Calu3 (cell line): Measurements from ENCODE around the gene JAM2. TPM values are rescaled to one million over a fixed set of nuclear protein-coding genes. Genes with fewer than 3 reads are reported as not detected.
"Not testable (repeated sequence)": the region's sequence is repeated elsewhere in the genome, so short reads cannot be mapped to it uniquely, and the experiment has no call there.

Source experiments
- BruUV-seq: library from RNA; stranded (reverse); fragments of 400-500 nt; replicated peaks from 2 replicates; lab custom pipeline; 2021; lab: Mats Ljungman, UMichigan
- CTCF ChIA-PET: fragments of 300-600 bp; sonication (Branson Sonifier 250); formaldehyde crosslinking; loops from one replicate; lab custom pipeline; 2022; ENCODE audit warnings: antibody characterized with exemption; lab: Charles Lee
- DNase-seq: peaks from one replicate; pipeline ENCODE4 v3.0.0; 2022
- H3K27ac Mint-ChIP-seq: one replicate; pipeline ENCODE4 v1.8.0; 2022; ENCODE audit warnings: mixed read lengths; ENCODE audit not compliant: unreplicated experiment
- H3K27me3 Mint-ChIP-seq: one replicate; pipeline ENCODE4 v1.8.0; 2022; ENCODE audit warnings: mixed read lengths; ENCODE audit not compliant: unreplicated experiment
- H3K36me3 Mint-ChIP-seq: one replicate; pipeline ENCODE4 v1.8.0; 2022; ENCODE audit warnings: mild to moderate bottlenecking, moderate library complexity, mixed read lengths; ENCODE audit not compliant: insufficient read depth, unreplicated experiment
- H3K4me1 Mint-ChIP-seq: one replicate; pipeline ENCODE4 v1.8.0; 2022; ENCODE audit warnings: mild to moderate bottlenecking, low read depth, mixed read lengths; ENCODE audit not compliant: unreplicated experiment
- H3K4me3 Mint-ChIP-seq: one replicate; pipeline ENCODE4 v1.8.0; 2022; ENCODE audit warnings: mild to moderate bottlenecking, low read depth, moderate library complexity, mixed read lengths; ENCODE audit not compliant: unreplicated experiment
- H3K9me3 Mint-ChIP-seq: one replicate; pipeline ENCODE4 v1.8.0; 2022; ENCODE audit warnings: low read depth, mixed read lengths; ENCODE audit not compliant: unreplicated experiment
- CTCF ChIP-seq: fragments of 200-600 bp; IDR thresholded peaks from one replicate; pipeline ENCODE4 v1.8.0; 2022; ENCODE audit warnings: antibody characterized with exemption; ENCODE audit not compliant: unreplicated experiment
- intact Hi-C: fragments of 100-400 bp; cut with micrococcal nuclease; formaldehyde crosslinking; loops from one replicate; pipeline ENCODE4 v1.10.0; 2022; ENCODE audit not compliant: unreplicated experiment
- total RNA-seq: library from RNA; stranded (reverse); gene quantifications from 2 replicates; pipeline ENCODE4 v1.2.3, GENCODE V29; 2022

JAM2 gene
- total RNA-seq, 1 experiment from 2014 or later: not detected

GRCh38 chr21:25624511-25624910 is 14.5 kb upstream of the JAM2 start:
- CTCF ChIA-PET: no interaction called here
- Mint-ChIP-seq H3K4me3 (no peak overlapping the region), H3K27ac (no peak overlapping the region), H3K4me1 (no peaks in the 10 kb centered on the region), H3K27me3 (peaks cover 2% of the 10 kb centered on the region), H3K36me3 (no peaks in the 10 kb centered on the region), H3K9me3 (no peaks in the 10 kb centered on the region)
- no TSS peak for BruUV-seq
- DNase-seq: no peak
- no peak for TF ChIP-seq CTCF
- intact Hi-C loops: no loop called here

GRCh38 chr21:25625036-25625435 is 14.0 kb upstream of the JAM2 start:
- BruUV-seq: no TSS peak
- no peak for TF ChIP-seq CTCF
- H3K27me3 Mint-ChIP-seq: peaks cover 7% of the 10 kb centered on the region

GRCh38 chr21:25625776-25626555 is 13.1 kb upstream of the JAM2 start:
- DNase-seq, H3K9me3 Mint-ChIP-seq, H3K4me1 Mint-ChIP-seq, H3K36me3 Mint-ChIP-seq, BruUV-seq, H3K4me3 Mint-ChIP-seq, H3K27ac Mint-ChIP-seq, intact Hi-C loops: not testable (repeated sequence)
- H3K27me3 Mint-ChIP-seq: peaks cover 15% of the 10 kb centered on the region
- CTCF ChIA-PET: interaction anchor here (0.5 kb wide), 1 partner anchor 76 kb away, joined by 7 read pairs; no protein-coding TSS in a partner anchor

More at GRCh38 chr21:25625036-25625435, 14.0 kb upstream of the JAM2 start:
- H3K9me3 Mint-ChIP-seq: no peaks in the 10 kb centered on the region
- intact Hi-C loops: no loop called here
- no peak for DNase-seq
- CTCF ChIA-PET: interaction anchor here (0.5 kb wide), 1 partner anchor 160 kb away, joined by 3 read pairs; no protein-coding TSS in a partner anchor
- no peaks in the 10 kb centered on the region for H3K36me3 Mint-ChIP-seq
- H3K4me1 Mint-ChIP-seq: no peaks in the 10 kb centered on the region
- no peak overlapping the region for H3K4me3 Mint-ChIP-seq
- H3K27ac Mint-ChIP-seq: no peak overlapping the region

GRCh38 chr21:25626757-25627156 is 12.3 kb upstream of the JAM2 start:
- no peaks in the 10 kb centered on the region for H3K4me1 Mint-ChIP-seq
- no peaks in the 10 kb centered on the region for H3K9me3 Mint-ChIP-seq
- no peak overlapping the region for H3K4me3 Mint-ChIP-seq
- CTCF ChIA-PET: interaction anchor here (0.5 kb wide), 1 partner anchor 75 kb away, joined by 7 read pairs; no protein-coding TSS in a partner anchor
- no peak overlapping the region for H3K27ac Mint-ChIP-seq
- no peaks in the 10 kb centered on the region for H3K36me3 Mint-ChIP-seq
- no peak for TF ChIP-seq CTCF
- intact Hi-C loops: no loop called here
- no peak for DNase-seq
- H3K27me3 Mint-ChIP-seq: peaks cover 15% of the 10 kb centered on the region
- no TSS peak for BruUV-seq

- Mint-ChIP-seq H3K4me1 (no peaks in the 10 kb centered on the region), H3K9me3 (no peaks in the 10 kb centered on the region), H3K4me3 (no peak overlapping the region), H3K27ac (no peak overlapping the region), H3K36me3 (no peaks in the 10 kb centered on the region), H3K27me3 (peaks cover 47% of the 10 kb centered on the region)
- no peak for DNase-seq
- CTCF ChIA-PET: no interaction called here
- no peak for TF ChIP-seq CTCF
- no TSS peak for BruUV-seq
- intact Hi-C loops: no loop called here
Observed at GRCh38 chr21:25632296-25632695, 6.8 kb upstream of the JAM2 start.
